Stimulated activated CD4-positive, alpha-beta T cell treated with anti-CD3 and anti-CD28 coated beads, Interleukin-1b, Interleukin-23, amount 100 ng/mL, for 4 hours (primary cell): ENCODE measurements around the gene MIX23.

ENCODE experiments used
- DNase-seq, 2 donors: peaks; one replicate each; pipeline ENCODE4 v3.0.0-alpha.2; 2020; ENCODE audit warnings: low read depth in 2 of 2

Gene MIX23

DNA sequence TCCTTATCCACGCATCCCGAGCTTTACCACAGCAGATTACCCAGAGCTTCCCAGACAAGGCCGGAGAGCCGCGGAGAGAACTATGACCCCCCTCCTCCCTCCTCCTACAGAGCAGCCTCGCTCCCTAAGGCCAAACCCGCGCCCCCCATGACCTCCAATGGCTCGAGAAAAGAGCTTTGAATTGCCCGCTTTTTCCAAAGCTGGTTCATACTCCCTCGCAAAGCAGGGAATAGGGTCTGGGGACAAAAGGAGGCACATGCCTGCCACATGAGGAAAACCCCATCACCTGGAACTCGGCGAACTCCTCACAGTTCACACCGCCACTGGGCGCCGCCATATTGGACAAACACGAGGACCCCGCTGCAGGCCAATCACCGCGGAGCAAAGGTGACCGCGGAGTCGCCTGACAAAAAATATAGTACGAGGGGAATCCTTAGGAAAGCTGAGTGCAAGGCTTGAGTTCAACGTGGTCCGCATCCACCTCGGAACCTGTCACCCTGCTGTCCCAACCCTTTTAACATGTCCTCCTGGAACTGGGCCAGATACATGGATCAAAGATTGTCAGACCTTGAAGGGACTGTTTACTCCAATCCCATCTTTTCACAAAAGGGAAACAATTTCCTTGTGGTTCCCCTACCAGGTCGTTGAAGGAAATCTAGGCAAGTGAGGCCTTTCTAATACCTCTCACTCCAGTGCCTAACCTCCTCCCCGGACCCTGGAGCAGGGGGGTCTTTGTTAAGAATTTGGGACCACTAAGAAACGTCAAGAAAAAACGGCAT is at the start of gene MIX23:
MIX23 (minus strand) TSS at position 344 of the 779 bp plus-strand sequence; CDS start at position 337, 7 bp downstream.
- DNase-seq: peak; percentile 73 to 80

DNA sequence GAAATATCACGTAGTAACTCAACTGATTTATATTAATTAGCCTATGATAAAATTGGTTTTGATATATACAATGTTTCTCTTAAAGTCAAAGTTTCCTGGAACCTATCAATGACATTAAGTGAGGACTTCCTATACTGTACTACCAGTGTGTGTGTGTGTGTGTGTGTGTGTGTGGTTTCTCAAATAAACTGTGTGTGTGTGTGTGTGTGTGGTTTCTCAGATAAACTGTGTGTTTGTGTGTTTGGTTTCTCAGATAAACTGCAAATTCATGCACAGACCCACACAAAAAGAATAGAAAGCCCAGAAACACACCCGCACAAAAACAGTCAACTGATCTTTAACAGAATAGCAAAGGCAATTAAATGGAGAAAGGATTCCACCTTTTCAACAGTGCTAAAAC is 47.3 kb upstream of the MIX23 start:
- no peak for DNase-seq

DNA sequence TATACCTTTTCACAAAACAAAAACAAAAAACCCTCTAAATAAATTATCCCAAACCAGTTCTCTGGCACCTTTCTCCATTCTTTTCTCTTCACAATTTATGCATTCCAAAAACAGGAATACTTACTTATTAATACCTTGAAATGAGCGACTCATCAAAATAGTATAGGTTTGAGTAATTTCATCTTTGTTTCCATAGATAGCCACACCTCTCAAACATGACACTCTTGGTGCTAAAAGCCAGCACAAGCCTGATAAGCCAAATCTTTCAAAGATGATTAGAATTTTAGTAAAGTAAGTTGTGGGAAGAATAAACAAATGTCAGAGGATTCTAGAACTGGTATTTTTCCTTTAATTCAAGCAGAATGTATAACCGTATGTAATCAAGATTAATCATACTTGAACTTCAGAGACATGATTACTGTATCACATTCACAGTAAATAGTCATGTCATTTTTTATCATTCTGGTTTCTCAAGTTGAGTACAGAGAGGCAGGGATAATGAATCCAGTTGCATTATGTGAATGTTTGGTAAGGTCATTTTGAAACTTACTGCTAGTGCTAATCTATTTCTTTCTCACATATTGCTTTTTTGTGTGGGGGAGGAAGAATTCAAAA is 44.9 kb upstream of the MIX23 start:
- DNase-seq: no peak

DNA sequence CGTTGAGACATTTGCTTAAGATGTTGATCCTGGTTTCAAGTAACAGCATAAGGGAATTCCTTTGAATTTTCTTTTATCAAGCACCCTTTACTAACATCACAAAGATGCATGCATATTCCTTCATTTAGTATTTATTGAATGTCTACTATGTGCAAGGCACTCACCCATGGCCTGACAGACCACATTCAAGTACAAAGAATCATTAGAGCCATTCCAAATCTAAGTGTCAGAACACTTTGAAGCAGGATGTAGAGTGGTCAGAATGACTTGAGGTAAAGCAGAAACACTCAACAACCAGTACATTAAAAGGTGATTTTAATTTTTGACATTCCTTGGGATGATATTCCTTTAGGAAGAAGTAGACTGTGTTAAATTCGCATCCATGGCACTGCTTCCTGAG is 38.8 kb upstream of the MIX23 start:
- DNase-seq: no peak

DNA sequence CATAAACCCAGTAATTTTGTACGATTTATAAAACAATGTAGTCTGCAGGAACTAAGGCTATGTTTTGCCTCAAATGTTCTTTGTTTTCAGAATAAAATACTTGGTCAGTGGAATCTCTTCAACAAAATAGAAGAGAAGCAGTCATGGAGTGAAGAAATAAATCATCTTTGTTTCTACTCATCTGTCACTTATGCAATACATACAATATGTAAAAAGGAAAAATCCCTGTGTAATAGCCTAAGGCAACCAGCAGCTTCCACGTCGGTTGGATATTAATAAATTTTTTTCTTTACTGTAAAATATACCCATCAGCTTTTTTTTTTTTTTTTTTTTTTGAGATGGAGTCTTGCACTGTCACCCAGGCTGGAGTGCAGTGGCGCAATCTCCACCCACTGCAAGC is 38.1 kb upstream of the MIX23 start:
- no peak for DNase-seq

DNA sequence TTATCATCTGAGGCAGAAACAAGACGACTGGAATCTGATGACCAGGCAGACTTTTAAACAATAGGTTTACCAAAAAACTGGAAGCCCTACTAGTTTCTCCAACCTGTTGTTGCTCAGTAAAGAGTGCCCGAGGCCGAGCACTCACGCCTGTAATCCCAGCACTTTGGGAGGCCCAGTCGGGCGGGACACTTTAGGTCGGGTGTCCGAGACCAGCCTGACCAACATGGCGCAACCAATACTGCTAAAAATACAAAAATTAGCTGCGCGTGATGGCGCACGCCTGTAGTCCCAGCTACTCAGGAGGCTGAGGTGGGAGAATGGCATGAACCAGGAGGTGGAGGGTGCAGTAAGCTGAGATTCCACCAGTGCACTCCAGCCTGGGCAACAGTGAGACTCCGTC is 33.9 kb upstream of the MIX23 start:
- DNase-seq: no peak

DNA sequence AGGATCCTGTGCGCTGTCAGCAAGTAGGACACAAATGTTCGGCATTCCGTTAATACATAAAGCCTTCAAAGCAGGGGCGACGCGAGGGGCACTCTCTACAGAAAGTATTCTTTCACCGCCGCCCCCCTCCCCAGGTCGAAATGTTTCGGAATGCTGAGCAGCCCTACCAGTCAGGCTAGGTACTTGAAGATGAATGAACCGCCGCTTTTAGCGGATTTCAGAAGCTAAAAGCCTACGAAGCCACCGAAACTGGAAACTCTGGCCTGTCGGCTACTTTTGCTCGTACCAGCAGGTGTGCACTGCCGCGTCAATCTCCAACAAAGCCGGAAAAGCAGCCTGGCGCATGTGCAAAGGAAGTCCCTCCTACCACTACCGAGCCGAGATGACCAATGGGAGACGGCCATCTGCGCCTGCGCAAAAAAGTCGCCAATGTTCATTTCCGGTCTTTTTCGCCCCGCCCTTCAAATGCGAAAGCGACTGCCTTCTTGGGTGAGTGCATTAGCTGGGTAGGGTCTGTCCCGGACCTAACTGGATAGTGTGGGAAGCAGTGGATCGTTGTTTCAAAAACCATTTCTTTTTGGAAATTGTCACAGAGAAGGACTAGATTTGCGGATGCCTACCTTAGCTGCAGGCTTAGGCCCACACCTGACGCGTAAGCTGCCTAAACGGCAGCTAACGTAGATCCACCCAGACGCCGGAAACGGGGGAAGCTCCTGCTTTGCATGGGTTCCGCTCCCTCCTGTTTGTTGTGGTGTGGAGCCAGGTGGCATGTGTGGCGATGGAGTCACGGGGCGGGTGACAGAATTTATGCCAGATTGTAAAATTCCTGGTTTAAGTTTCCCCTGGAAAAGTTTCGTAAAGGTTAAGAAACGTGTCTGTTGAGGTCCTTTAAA is 33.0 kb upstream of the MIX23 start, which contains the start of gene WDR5B:
WDR5B (minus strand) TSS at position 301 of the 893 bp plus-strand sequence. CDS start 534 bp downstream, outside the sequence.
- peak; percentile 93 to 99 for DNase-seq

DNA sequence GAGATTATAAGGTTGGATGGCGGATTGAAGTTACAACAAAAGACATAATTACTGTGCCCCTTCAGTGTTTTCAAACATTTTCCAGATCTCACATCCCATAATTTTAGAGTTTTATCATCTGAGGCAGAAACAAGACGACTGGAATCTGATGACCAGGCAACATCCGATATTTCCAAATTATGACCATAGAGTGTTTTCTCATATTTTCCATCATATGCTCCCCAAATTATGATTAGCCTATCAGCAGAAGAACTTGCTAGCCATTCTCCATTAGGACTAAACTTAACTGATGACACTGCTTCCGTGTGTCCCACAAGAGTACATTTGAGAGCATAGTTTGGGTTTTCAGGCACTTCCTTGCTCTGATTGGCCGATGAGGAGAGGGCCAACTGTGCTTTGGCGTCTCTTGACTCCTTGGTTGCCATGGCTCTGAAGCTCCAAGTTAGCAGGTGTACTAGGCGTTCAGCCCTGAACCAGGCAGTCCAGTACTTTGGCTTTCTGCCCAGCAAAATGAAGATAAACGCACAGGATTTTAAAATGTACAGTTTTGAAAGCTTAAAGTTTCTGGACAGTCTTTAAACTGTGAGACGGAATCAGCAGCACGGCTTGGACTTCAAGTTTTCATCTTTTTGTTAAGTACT is 32.2 kb upstream of the MIX23 start:
- peak in 1 of 2 donors; percentile 13 for DNase-seq

DNA sequence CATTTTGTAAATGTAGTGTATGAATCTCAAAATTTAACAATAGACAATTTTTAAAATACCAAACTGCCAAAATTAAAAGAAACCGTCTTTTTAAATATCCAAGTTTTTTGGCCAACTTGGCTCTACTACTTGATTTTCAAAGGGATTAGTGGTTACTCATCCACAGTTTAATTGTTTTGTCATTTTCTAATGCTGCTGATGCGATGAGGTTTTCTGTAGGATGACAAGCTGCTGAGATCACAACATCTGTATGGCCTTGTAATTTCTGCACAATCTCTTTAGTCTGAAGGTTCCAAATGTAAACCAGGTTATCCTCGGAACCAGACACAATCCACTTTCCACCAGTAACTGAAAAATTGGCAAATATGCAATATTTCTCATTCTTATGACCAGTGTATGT is 31.4 kb upstream of the MIX23 start:
- DNase-seq: no peak

DNA sequence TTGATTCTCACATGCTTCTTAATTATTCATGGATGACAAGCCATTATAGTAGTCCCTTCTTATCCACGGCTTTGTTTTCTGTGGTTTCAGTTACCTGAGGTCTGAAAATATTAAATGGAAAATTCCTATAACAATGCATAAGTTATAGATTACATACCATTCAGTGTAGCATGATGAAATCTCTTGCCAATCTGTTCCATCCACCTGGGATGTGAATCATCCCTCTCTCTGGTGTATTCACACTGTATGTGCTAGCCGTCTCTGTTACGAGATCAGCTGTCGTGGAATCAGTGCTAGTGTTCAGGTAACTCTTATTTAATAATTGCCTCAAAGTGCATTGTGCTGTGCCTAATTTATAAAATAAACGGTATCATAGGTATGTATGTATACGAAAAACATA is 27.6 kb upstream of the MIX23 start:
- DNase-seq: no peak

DNA sequence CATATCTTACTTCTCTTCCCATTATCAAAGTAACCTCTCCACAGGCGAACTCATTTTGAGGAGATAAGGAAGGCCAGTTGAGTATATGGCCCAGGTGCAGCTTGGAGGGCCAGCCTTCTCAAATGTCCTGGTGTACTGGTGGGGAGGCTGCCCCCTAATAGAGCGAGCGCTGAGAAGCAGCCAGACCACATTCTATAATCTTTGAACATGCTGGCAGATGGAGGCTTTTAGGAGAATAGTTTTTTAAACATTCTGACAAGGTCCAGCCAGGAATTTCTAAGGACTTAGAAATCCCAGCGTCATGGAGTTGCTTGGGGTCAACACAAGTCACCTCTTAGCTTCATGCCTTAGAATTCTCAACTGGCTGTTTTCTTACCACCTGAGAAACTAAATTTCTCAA is 27.1 kb upstream of the MIX23 start:
- DNase-seq: no peak

DNA sequence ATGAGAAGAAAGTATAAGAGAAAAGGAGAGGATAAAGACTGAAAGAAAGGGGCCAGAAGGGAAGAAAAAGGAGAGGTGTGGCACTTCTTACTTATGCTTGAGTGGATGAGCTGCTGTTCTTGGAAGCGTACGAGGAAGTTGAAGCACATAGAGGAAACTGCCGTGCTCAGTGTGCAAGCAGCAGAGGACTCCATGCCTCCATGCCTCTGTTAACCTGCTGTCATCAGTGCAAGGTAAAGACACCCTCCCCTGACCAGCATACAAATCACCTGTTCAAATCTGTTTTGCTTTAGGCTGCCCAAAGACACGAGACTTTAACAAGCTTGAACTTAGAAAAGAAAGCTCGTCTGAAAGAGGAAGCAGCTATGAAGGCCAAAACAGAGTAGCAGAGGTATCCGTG is 26.4 kb upstream of the MIX23 start:
- no peak for DNase-seq

DNA sequence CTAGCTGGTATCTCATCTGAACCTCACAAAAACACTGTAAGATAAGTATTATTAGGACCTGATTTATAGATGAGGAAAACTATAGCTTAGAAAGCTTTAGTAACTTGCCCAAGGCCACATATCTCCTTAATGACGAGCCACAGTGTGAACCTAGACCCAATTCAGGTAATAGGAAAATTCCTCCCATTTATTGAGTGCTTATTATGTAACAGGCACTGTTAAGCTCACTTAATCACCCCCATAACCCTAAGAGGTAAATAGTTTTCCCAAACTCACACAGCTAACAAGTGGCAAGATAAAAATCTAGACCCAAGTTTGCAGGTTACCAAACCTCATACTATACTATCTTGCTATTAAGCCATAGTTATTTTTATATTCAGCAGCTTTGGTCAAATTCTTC is 24.9 kb upstream of the MIX23 start:
- DNase-seq: no peak

DNA sequence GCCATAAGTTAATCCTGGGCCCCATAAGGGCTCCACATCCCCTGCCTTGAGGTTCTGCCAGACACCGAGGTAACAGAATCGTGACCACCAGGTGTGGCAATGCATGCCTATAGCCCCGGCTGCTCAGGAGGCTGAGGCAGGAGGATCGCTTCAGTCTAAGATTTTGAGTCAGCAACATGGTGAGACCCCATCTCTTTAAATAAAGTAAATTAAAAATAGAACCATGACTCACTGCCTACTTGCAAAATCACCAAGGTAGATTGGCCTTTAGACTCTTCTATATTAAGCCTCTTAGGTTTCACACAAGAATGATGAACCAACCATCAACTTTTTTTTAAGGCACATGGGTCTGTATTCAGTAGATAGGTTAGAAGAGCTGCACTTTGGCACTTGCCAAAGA is 23.2 kb upstream of the MIX23 start:
- no peak for DNase-seq

DNA sequence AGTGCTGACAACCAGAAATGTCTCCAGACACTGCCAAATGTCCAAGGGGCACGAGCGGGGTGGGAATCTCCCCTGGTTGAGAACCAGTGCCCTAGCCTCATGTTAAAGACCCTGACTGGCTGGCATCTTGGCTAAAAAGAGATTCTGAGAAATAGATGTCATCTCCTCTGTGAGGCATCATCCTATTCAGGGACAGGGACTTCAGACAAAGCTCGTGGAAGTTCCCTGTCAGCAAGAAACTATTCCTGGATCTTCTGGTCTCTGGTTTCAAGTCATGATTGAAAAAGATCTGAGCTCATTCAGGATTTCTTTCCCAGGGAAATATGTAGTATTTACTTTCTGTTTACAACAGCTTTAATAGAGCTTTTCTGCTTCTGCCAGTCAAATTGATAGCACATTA is 22.0 kb upstream of the MIX23 start:
- DNase-seq: no peak

DNA sequence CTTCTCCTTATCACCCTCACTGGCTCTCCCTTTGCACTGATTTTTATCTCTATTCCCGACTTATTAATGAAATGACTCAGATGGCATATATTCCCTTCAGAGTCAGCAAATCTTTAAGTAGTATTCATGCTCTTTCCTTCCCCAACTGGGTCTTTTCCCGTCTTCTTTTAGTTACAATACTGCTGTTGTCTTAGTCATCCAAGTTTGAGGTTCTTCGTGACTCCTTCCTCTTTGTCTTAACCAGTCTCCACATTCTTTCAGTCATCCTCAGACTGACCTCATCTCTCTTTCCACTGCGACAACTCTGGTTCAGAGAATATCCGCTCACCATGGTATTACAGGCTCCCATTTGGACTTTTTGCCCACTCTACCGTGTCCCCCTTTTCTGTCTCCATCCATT is 20.5 kb upstream of the MIX23 start:
- no peak for DNase-seq

DNA sequence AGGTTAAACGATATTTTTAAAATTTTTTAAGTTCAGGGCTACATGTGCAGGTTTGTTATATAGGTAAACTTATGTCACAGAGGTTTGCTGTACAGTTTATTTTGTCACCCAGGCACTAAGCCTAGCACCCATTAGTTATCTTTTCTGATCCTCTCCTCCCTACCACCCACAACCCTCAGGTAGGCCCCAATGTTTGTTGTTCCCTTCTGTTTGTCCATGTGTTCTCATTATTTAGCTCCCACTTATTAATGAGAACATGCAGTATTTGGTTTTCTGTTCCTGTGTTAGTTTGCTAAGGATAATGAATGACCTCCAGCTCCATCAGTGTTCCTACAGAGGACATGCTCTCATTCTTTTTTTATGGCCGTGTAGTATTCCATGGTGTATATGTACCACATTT is 15.9 kb upstream of the MIX23 start:
- DNase-seq: no peak

DNA sequence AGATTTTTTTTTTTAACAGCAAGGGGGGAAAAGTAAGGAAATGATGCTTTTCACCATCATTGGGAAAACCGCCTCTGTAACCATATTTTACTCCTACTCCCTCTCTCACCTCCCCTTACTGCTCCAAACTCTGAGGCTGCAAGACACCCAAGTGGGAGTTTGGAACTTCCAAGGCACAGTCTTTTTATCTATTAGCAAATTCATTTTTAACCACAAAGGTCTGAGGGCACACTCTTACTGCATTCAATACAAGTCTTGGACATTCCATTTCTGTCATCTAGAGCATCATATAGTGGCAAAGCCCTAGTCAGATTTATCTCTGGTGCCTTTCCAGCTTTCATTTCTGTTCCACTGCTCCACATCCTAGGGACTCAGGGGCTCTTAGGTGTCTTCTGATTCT is 14.2 kb upstream of the MIX23 start:
- DNase-seq: no peak

DNA sequence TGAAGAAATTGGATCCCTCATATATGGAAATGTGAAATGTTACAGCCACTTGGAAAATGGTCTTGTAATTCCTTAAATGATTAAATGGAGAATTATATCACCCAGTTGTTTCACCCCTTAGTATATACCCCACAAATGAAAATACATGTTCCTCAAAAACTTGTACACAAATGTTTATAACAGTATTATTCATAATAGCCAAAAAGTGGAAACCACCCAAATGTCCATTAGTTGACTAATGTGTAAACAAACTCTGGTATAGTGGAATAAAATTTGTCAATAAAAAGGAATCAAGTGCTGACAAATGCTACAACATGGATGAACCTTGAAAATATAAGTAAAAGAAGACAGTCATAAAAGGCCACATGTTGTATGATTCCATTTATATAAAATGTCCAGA is 13.5 kb upstream of the MIX23 start:
- no peak for DNase-seq

DNA sequence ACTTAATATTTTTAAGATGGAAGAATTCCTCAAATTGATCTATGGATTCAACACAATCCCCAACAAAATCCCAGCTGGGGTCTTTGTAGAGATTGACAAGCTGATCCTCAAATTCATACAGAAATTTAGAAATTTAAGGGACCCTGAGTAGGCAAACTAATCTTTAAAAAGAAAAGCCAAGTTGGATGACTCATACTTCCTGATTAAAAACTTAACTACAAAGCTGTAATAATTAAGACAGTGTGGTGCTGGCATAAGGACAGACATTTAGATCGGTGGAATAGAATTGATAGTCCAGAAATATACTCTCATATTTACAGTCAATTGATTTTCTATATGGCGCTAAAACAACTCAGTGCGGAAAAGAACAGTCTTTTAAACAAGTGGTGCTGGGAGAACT is 12.6 kb upstream of the MIX23 start:
- no peak for DNase-seq

DNA sequence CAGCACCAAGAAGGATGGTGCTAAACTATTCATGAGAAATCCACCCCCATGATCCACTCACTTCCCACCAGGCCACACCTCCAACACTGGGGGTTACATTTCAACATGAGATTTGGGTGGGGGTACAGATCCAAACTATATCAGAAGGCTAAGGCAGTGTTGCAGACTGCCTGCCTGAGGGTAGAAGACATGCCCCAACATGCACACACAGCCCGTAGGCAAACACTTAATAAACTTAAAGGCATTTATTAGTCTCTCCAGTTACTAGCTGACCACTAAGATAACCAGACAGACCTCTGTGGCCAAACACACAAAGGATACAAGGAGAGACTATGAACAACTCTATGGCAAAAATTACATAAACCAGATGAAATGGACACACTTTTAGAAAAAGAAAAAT is 11.1 kb upstream of the MIX23 start:
- DNase-seq: no peak
